K562 (cell line): ENCODE data around the gene ACHE. TPM values are rescaled to one million over a fixed set of nuclear protein-coding genes. Genes with fewer than 3 reads are reported as not detected.

Experiments used
- ATAC-seq: fragments of 200-7000 bp; cut with Tn5 transposase; 3 replicates; pipeline ENCODE4 v1.9.1; 2020; ENCODE audit warnings: moderate library complexity
- BruUV-seq: library from RNA; stranded (reverse); fragments of 400-500 nt; replicated peaks from 2 replicates; lab custom pipeline; 2021; lab: Mats Ljungman, UMichigan
- CTCF ChIA-PET: fragments of 300-600 bp; formaldehyde crosslinking; extraction: SDS; loops from one replicate; lab custom pipeline; 2021; ENCODE audit warnings: low intra/inter-chr PET ratio; lab: Yijun Ruan, JAX
- POLR2A ChIA-PET: fragments of 300-600, 350-650 bp; sonication (Branson Sonifier 250); formaldehyde crosslinking; extraction: SDS; loops from one replicate; lab custom pipeline; 2021; ENCODE audit warnings: antibody characterized with exemption, inconsistent platforms; lab: Yijun Ruan, JAX
- DNase-seq, 4 experiments: peaks; one replicate each; pipeline versions ENCODE4 v3.0.0 to v3.0.0-alpha.2; 2011 to 2018; ENCODE audit warnings: low spot score in 3 of 4, mixed read lengths in 3 of 4; ENCODE audit errors: extremely low read depth in 1 of 4
- FAIRE-seq: peaks from 2 replicates; lab custom pipeline; 2011; peaks lifted over from hg19 to GRCh38; lab: Jason Lieb, UNC
- H2AFZ ChIP-seq: 2 replicates; pipeline ENCODE4 v1.6.0; 2011; ENCODE audit warnings: low read depth, low read length, control low read depth, inconsistent platforms
- H3K27ac ChIP-seq: fragments of 200-600 bp; 3 replicates; pipeline ENCODE4 v1.8.0; 2011; ENCODE audit warnings: low read depth, mild to moderate bottlenecking, control low read depth, inconsistent platforms, low read length, moderate library complexity, mixed read lengths; ENCODE audit errors: extremely low read depth
- H3K27me3 ChIP-seq, 2 experiments: fragments of 300-600 bp in 1 of 2; 2 replicates in 1 of 2; 3 replicates in 1 of 2; pipeline versions ENCODE4 v1.6.0 to v1.8.0; 2011; ENCODE audit warnings: inconsistent platforms in 2 of 2, low read length in 2 of 2, mild to moderate bottlenecking in 1 of 2, mixed read lengths in 1 of 2, moderate library complexity in 1 of 2; ENCODE audit not compliant: control insufficient read depth in 2 of 2, insufficient read depth in 2 of 2
- H3K36me3 ChIP-seq: fragments of 300-600 bp; 3 replicates; pipeline ENCODE4 v1.8.0; 2011; ENCODE audit warnings: mild to moderate bottlenecking, low read length, inconsistent platforms; ENCODE audit not compliant: control insufficient read depth, insufficient read depth
- H3K4me1 ChIP-seq, 2 experiments: fragments of 200-600 bp in 1 of 2; replicated peaks in 1 of 2; 2 replicates in 1 of 2; 3 replicates in 1 of 2; pipeline versions ENCODE4 v1.5.1 to v1.8.0; 2011; ENCODE audit warnings: inconsistent platforms in 2 of 2, low read length in 2 of 2, mild to moderate bottlenecking in 1 of 2, mixed read lengths in 1 of 2, moderate library complexity in 1 of 2; ENCODE audit not compliant: control insufficient read depth in 2 of 2, insufficient read depth in 2 of 2
- H3K4me2 ChIP-seq: 2 replicates; pipeline ENCODE4 v1.6.1; 2011; ENCODE audit warnings: low read length, control low read depth, inconsistent platforms, mixed read lengths; ENCODE audit not compliant: insufficient read depth
- H3K4me3 ChIP-seq: fragments of 200-600 bp; sonication (generic), shearing (Covaris generic); 2 replicates; pipeline ENCODE4 v1.5.1; 2016; ENCODE audit warnings: control low read depth, inconsistent platforms
- H3K79me2 ChIP-seq: fragments of 200-600 bp; 3 replicates; pipeline ENCODE4 v1.8.0; 2011; ENCODE audit warnings: low read length, inconsistent platforms; ENCODE audit not compliant: control insufficient read depth, insufficient read depth
- H3K9ac ChIP-seq, 2 experiments: 2 replicates each; pipeline versions ENCODE4 v1.6.0 to v1.6.1; 2011; ENCODE audit warnings: low read depth in 2 of 2, low read length in 2 of 2, control low read depth in 1 of 2, inconsistent platforms in 1 of 2, mild to moderate bottlenecking in 1 of 2, mixed read lengths in 1 of 2; ENCODE audit not compliant: insufficient read depth in 1 of 2
- H3K9me1 ChIP-seq: one replicate; pipeline ENCODE4 v1.6.0; 2011; ENCODE audit warnings: inconsistent platforms, mild to moderate bottlenecking, low read length, moderate library complexity; ENCODE audit not compliant: control insufficient read depth, insufficient read depth
- H3K9me3 ChIP-seq: replicated peaks from 2 replicates; pipeline ENCODE4 v1.5.1; 2011; ENCODE audit warnings: low read depth, low read length, inconsistent platforms; ENCODE audit not compliant: control insufficient read depth, insufficient read depth
- H4K20me1 ChIP-seq: replicated peaks from 2 replicates; pipeline ENCODE4 v1.6.1; 2011; ENCODE audit warnings: low read length, inconsistent platforms, mixed read lengths; ENCODE audit not compliant: control insufficient read depth, insufficient read depth
- MAFG ChIP-seq: fragments of 450-650 bp; conservative IDR thresholded peaks from 2 replicates; pipeline ENCODE4 v1.6.1; 2016; ENCODE audit warnings: missing genetic modification characterization, missing compliant biosample characterization
- WGBS: fragments of 100-300 bp; shearing (Covaris generic); methylation state at CpG from one replicate; pipeline ENCODE4 v1.1.6; 2016; ENCODE audit warnings: low coverage, mixed read lengths; ENCODE audit not compliant: insufficient coverage; ENCODE audit errors: missing lambda C conversion rate; 5-methylcytosine and 5-hydroxymethylcytosine counted together
- in situ Hi-C: fragments of 300-500 bp; cut with MboI; formaldehyde crosslinking; loops from 4 replicates; pipeline ENCODE4 v1.15.0; 2018; ENCODE audit warnings: inconsistent platforms, mixed read lengths
- intact Hi-C: fragments of 100-400 bp; cut with micrococcal nuclease; formaldehyde crosslinking; loops from 2 replicates; pipeline ENCODE4 v1.14.2; 2022
- polyA plus RNA-seq, 8 experiments: library from polyadenylated mRNA; depleted of rRNA in 4 of 8; stranded (reverse) in 5 of 8; unstranded in 3 of 8; fragments of >200 nt; fragmentation: Nextera tagmentation in 2 of 8; fragmentation: Illumina TruSeq in 1 of 8; extraction: Ambion mirVana in 2 of 8; extraction: Trizol in 1 of 8; gene quantifications; 2 replicates each; pipeline versions ENCODE4 v1.2.1 to v1.2.3, GENCODE V29; 2011 to 2014; ENCODE audit warnings: inconsistent platforms in 1 of 8, missing spikeins in 1 of 8
- total RNA-seq, 7 experiments: library from RNA; depleted of rRNA in 6 of 7; stranded (reverse); fragments of >200 nt in 6 of 7; fragmentation: Illumina TruSeq in 2 of 7; extraction: Trizol in 2 of 7; gene quantifications; 2 replicates each; pipeline versions ENCODE4 v1.2.1 to v1.2.3, GENCODE V29; 2011 to 2021; ENCODE audit warnings: low replicate concordance in 1 of 7
- TF ChIP-seq, protein P1 (sequence below): fragments of 450-650 bp; IDR thresholded peaks from 2 replicates; pipeline ENCODE4 v1.6.1; 2018; ENCODE audit not compliant: partially characterized antibody

The ACHE gene
- total and polyA plus RNA-seq, 9 of the 15 experiments (the other 6 are each of a cell fraction or from before 2014, with no cell fraction given): 0.04 to 8.8 (median 1.9) TPM

GRCh38 chr7:100893318-100893895 lies 2.3 kb downstream of the ACHE start (continued):
- TF ChIP-seq, protein P1, sequence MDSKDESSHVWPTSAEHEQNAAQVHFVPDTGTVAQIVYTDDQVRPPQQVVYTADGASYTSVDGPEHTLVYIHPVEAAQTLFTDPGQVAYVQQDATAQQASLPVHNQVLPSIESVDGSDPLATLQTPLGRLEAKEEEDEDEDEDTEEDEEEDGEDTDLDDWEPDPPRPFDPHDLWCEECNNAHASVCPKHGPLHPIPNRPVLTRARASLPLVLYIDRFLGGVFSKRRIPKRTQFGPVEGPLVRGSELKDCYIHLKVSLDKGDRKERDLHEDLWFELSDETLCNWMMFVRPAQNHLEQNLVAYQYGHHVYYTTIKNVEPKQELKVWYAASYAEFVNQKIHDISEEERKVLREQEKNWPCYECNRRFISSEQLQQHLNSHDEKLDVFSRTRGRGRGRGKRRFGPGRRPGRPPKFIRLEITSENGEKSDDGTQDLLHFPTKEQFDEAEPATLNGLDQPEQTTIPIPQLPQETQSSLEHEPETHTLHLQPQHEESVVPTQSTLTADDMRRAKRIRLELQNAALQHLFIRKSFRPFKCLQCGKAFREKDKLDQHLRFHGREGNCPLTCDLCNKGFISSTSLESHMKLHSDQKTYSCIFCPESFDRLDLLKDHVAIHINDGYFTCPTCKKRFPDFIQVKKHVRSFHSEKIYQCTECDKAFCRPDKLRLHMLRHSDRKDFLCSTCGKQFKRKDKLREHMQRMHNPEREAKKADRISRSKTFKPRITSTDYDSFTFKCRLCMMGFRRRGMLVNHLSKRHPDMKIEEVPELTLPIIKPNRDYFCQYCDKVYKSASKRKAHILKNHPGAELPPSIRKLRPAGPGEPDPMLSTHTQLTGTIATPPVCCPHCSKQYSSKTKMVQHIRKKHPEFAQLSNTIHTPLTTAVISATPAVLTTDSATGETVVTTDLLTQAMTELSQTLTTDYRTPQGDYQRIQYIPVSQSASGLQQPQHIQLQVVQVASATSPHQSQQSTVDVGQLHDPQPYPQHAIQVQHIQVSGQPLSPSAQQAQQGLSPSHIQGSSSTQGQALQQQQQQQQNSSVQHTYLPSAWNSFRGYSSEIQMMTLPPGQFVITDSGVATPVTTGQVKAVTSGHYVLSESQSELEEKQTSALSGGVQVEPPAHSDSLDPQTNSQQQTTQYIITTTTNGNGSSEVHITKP: no peak

DNA sequence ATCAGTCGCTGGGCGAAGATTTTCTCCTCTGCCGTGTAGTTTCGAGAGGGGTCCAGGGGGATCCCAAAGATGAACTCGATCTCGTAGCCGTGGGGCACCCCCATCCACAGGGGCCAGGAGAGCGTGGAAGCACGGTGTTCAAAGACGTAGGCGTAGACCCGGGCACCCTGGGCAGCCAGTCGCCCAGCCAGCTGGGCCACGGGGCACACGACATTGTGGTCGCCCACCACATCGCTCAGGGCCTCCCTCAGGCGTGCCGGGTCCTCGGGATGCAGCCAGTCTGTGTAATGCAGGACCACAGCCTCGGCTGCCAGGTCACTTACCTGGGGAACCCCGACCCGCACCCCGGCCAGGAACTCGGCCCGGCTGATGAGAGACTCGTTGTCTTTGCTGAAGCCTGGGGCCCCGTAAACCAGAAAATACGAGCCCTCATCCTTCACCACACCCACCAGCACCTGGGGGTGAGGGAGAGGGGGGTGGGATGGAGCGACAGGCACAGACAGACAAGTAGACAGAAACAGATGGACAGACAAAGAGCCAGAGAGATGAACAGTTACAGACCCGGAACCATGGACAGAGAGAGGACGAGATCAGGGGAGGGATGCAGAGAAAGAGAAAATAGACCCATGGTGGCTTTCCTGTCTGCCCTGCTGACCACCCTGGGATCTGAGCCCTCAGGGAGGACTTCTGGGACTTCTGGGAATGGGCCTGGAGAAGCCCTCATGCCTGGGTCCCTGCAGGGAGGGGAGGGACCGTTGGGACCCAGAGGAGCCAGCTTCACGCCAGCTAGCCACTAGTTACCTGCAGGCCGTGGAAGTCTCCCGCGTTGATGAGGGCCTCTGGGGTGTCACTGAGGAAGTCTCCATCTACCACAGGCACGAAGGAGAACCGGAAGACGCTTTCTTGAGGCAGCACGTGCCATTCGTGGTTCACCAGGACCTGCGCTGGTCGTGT lies 3.0 kb downstream of the ACHE start:
- DNase-seq (no peak), FAIRE-seq (no peak), ATAC-seq (no peak)
- Histone ChIP-seq H2AFZ (no peak overlapping the region), H3K36me3 (peaks cover 13% of the 10 kb centered on the region), H3K4me3 (no peak overlapping the region), H3K27me3 (no peaks in the 10 kb centered on the region), H3K4me1 (peaks cover 36 to 97% of the 10 kb centered on the region in 2 experiments), H3K9me3 (no peaks in the 10 kb centered on the region), H3K9me1 (no peaks in the 10 kb centered on the region), H4K20me1 (peaks cover 4% of the 10 kb centered on the region; the same call in 1 of the 2 replicates), H3K27ac (no peak overlapping the region), H3K4me2 (no peak overlapping the region), H3K9ac (peak overlapping the region in 1 of 2 experiments; percentile 39; a peak in 2 of 4 replicates), H3K79me2 (peaks cover 25% of the 10 kb centered on the region)
- 89% methylated on average over 42 of the region's 44 CpGs for WGBS
- intact Hi-C loops: no loop called here
- BruUV-seq: no TSS peak
- ChIA-PET POLR2A (interaction anchor here (0.6 kb wide), 1 partner anchor 18 kb away, joined by 3 read pairs; the partner anchor contains the start of gene SRRT), CTCF (no interaction called here)
- in situ Hi-C loops: loop anchor here (5.0 kb wide), 1 partner anchor 165 kb away; no protein-coding TSS in a partner anchor
- TF ChIP-seq MAFG (tag): no peak
